ENCODE data around the gene KY. TPM values are rescaled to one million over a fixed set of nuclear protein-coding genes. Genes with fewer than 3 reads are reported as not detected.

KY gene
- total RNA-seq, 1 experiment from 2014 or later, result 1.5 TPM

DNA sequence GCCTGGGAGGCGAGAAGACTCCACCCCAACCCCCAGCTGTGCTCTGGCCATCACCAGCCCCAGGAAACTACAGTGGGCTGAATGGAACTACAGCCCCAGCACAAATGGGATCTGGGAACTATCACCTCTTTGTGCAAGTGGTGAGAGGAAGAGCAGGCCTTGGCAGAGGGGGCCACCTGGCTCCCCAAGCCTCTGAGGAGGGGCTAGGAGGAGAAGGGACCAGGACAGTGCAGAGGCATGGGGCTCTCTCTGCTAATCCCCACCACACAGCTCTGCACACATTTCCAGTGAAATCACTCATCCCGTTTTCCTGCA lies 31.6 kb downstream of the KY start:
- no peak for DNase-seq (ENCODE audit: low read depth)

DNA sequence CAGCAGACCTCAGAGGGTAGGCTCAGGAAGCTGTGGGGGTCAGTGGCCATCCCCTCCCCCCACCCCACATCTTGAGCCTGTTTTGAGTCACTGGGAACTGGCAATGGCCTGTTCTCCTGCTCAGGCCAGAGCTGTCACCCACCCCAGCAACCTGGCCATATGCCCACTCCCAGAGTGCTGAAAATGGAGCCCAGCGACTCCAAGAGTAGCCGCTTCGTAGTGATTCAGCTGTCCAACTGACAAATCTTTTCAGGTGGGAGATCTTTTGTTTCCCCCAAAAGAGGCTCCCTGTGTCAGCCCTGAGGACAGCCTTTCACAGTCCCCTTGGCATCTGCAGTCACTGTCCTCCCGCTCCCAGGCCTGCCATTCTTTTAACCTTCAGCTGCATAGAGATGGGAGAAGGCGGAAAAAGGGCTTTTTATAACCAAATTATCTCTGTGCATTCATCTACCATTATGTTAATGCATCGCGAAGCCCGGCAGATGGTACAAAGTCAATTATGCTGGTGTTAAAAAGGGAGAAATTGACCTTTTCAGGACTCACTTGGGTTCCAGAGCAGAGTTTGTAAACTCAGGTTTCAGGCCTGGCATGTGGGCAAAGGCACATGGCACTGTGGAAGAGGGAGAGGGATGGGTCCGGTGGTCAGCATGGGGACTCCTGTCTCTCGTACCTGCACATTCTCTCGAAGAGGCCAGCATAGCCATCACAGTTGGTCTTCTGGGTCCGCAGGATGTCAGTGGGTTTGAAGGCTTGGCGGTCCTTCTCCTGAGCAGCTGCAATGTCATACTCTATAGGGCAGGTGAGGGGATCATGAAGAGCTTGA lies 32.1 kb downstream of the KY start:
- DNase-seq (ENCODE audit: low read depth), result no peak

DNA sequence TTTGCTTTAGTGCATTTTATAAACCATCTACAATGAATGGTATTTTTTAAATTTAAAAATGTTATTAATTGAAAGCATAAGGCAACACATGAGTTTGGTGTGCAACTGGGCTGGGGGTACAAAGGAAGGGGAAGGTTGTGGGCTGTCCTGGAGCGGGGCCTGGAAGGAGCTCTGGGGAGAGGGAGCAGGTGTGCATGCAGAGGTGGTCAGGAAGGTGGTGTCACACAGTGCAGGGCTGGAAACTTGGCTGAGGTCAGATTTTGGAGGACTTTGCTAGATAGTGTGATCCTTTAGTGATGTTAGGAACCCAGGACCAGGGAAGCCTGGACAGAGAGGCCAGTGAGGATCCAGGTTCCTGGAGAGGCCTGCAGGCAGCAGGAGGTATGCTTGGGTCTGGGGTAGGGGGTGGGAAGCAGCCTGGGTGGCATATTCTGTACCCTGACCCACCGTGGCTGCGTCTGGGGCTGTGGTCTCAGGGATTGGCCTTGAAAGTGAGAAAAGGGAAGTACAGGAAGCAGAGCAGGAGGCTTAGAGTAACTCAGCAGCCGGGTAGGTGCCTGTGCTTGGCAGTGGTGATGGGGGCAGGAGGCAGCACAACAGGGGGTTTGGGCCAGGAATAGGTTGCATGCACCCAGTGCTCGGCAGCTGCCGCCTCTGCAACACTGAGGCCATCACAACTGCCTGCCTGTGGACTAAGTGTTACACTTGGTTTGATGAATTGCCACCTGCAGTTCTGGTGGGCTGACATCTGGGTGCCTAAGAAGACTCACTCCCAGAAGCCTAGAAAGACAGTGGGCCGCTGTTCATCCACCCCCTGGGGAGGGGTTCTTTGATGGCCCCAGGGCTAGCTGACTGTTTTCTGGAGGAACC lies 33.0 kb downstream of the KY start:
- DNase-seq (ENCODE audit: low read depth), result no peak

DNA sequence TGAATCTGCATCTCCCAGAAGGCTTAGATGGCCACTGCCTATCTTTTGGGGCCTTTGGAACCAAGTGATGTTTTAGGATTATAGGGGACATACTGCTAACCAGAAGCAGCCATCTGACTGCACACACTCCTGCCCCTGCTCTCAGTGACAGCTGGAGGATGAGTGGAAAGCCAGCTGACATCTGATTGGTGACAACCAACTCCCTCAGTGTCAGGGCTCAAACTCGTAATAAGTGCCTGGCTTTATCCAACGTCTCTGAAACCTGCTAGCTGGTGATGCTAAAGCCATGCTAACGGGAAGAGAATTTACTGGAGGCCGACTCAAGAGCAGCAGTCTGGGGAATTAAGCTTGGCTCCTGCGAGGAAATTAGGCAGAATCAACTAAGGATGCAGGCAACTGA lies 35.1 kb downstream of the KY start:
- DNase-seq (ENCODE audit: low read depth), result no peak

DNA sequence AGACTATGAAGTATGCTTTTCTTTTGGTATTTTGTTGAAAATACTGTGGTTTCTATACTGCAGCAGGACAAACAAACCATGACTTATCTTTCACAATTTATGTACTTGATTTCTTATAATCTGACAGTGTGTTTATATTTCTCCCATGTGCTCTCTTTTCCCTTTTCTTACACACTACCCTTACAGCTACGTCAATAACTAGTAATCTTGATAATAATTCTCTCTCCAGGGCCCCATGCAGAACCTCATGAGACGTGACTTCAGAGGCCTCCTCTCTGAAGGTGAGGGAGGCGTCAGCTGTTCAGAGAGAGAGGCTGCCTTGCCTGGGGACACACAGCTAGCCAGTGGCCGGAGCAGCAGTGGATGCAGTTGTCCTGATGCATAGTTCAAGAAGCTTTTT lies 35.9 kb downstream of the KY start:
- DNase-seq (ENCODE audit: low read depth), result no peak

DNA sequence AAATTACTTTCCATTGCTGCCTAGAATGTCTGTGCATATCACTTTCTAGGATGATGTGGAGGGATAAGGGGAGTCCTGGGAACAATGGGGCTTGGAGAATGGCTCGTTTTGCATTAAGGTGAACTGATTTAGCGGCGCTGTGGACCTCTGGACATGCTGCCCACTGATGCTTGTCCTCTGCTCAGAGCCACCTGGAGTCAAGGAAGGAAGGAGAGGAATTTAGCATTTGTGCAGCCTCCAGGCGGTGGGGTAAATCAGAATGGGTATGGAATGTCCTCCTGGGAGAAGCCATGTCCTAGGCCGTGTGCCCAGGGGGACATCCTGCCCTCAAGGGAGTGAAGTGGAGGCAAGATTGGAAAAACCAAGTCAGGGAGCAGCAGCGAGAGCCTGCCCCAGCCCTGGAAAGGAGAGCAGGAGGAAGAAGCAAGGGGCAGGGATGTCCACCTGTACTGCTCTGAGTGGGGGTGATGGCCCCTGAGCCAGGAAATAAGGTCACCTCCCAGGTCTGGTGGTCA lies 37.8 kb downstream of the KY start:
- no peak for DNase-seq (ENCODE audit: low read depth)

DNA sequence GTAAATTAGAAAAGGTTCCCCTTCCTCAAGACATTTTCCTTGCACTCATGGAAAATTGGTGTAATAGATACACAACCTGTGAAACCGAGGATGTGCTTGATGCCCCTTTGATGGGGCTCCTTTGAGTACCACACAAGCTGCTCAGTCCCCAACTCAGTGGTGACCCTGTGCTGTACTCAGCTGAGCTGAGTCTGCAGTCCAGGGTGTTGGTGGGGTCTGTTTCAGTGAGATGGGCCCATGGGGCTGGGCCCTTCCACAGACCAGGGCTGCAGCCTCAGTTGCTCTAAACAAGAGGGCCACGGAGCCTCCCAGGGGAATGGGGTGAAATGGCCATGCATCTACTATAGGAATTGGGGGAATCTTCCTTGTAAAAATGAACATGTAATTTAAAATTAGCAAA lies 39.3 kb downstream of the KY start:
- no peak for DNase-seq (ENCODE audit: low read depth)

DNA sequence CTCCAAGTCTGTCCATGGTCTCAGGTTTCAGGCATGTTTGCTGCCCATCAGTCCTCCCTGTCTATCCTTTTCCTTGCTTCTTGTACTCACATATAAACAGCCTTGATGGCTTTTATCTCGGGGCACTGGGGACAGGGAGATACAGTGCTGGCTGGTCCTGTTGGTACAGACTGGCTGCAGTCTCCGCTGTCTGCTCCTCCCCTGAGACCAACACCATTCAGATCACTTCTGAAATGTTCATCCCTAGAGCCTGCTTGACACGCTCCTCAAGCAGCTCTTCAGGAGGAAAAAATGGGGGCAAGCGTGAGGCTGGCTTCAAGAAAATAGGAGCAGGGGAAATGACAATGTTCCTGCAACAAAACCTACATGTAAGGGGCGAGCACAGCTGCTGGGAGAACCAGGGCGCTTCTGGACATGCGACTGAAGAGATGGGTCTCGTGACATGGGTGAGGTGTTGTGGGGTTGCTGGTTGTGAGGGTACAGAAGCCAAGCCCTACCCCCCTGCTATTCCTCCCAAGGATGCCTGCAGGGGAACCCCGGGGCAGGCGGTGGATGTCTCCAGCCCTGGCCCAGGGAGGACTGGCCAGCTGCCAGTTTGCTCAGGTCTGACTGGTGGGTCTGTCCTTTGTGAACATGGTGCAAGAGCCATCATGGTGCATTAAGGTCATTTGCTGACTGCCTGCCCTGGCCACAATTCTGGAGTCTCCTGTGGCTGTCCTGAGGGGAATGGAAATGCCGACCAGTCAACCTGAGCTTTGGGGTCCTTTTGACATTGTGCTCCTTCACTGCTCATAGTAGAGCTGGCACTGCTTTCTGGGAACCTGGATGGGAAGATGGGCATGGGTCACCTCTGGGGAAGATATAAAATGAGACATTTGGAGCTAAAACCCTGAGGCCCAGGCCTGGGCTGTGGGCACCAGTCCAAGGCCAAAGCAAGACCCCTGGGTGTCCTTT lies 40.1 kb downstream of the KY start:
- DNase-seq (ENCODE audit: low read depth), result no peak

DNA sequence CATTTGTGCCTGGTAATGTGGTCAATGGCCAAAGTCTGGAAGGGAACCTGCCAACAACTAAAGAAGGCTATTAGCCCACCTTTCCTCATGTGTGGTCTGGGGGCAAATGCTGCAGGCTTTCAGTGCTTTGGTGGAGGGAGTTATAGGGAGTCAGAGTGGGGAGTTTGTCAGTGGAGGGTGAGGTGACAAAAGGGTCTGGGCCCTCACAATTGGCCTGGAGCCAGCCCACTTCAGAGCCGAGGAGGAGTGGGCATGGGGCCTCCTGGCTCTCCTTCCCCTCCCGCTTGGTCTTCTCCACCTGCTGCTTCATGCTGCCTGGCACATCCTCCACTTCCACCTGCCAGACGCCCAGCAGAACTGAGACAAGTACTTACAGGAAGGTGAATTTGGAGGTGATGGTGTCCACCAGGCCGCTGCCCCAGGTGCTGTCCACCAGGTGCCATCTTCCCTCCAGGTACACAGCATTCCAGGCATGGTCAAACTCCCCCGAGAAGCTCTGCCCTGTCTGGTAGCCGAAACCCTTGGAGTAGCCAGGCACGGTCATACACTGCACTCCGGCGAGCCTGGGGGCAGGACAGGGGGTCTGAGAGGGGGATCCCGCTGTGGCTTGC lies 40.9 kb downstream of the KY start:
- no peak for DNase-seq (ENCODE audit: low read depth)

DNA sequence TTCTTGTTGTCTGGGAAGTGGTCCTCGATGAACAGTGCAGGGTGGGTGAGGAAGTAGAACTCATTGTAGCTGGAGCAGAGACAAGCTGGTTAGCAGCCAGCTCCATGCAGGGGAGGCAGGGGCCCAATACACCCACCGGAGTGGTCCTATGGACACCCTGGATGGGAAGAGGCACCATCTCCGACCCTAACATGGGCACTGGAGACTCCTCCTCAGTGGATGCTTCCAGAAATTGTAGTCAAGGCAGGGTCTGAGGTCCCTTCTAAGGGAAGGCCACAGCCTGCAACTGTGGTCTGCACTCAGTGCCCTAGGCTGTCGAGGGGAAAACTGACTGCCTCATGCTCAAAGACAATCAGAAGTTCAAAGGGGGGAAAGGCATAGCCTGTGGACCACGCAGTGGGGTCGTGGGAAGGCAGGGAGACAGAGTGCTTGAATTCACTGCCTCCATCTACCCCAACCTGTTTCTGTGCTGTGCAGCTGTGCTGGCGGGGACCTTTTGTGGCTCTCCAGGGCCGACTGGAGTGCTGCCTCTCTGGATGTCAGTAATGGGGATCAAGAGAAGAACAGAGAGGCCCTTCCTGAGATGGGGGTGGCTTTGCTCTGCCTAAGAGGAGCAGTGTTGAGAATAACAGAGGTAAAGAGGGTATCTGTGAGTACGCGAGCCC lies 41.9 kb downstream of the KY start:
- DNase-seq (ENCODE audit: low read depth), result no peak

DNA sequence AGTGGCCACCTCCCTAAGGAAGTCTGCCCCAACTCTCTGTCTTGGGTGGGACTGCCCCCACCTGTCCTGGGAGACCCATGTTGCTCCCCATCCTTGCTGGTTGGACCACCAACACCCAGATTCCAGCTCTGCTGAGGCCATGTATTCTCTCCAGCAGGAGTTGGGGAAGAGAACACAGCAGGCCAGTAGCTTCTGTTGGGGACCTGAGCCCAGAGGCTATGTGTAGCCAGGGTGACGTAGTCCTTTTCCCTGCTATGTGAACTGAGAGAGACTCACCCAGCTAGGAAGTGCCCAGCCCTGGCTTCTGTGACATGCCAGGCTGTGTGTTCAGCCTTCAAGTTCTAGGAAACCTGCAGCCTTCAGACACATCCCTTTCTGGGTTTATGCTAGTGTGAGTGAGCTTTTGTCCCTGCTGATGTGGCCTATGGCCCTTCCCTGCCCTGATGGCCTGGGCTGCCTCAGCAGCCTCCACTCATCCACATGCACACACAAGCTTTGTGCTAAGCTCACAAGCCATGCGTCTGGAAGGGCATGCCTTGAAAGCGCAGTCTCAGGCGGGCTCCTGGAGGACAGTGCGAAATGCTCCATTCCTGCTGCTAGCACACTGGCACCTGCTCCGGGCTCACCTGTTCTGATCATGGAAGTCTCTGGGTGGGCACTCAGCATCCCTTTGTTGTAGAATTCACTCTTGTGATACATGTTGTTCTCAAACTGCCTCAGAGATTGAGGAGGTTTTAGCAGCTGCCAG lies 42.6 kb downstream of the KY start:
- no peak for DNase-seq (ENCODE audit: low read depth)

DNA sequence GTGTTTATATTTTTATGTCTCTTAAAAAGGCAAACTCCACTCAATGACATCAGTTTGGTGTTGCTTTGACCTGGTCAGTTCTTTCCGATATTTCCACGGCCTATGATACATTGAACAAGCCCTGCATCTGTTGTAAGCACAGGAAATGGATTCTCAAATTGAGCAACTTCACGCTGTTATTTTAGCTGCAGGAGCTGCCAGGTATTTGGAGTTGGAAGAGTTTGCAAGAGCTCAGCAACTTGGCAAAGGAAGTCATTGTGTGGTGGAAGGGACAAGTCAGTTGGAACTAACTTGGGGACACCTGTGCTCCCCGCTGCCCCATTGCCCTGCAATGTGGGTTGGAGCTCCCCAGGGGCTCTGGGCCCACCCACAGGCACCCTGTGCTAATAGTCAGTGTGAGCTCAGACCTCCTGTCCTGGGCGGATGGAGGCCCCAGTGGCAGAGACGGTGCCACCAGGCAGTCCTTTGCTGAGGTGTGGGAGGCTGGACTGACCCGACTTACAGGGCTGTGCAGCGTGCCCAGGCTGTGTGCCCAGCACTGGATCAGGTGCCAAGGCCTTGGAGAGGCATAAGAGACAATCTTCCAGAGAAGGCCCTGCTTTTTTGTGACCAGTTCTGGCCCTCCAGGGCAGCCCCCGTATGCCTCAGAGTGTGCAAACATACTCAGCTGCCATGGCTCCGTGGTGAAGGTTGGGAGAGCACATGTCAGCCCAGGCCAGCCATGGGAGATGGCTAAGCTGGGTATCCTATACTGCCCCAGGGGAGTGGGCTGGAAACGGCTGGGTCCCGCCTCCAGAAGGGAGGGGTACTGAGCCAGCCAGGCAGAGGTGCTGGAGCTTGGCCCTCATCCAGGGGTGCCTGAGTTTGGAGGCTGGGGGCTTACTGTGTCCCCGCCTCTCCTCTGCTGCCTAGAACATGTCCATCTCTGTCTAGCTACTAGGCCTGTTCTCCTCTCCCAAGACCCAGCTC lies 43.5 kb downstream of the KY start:
- no peak for DNase-seq (ENCODE audit: low read depth)

DNA sequence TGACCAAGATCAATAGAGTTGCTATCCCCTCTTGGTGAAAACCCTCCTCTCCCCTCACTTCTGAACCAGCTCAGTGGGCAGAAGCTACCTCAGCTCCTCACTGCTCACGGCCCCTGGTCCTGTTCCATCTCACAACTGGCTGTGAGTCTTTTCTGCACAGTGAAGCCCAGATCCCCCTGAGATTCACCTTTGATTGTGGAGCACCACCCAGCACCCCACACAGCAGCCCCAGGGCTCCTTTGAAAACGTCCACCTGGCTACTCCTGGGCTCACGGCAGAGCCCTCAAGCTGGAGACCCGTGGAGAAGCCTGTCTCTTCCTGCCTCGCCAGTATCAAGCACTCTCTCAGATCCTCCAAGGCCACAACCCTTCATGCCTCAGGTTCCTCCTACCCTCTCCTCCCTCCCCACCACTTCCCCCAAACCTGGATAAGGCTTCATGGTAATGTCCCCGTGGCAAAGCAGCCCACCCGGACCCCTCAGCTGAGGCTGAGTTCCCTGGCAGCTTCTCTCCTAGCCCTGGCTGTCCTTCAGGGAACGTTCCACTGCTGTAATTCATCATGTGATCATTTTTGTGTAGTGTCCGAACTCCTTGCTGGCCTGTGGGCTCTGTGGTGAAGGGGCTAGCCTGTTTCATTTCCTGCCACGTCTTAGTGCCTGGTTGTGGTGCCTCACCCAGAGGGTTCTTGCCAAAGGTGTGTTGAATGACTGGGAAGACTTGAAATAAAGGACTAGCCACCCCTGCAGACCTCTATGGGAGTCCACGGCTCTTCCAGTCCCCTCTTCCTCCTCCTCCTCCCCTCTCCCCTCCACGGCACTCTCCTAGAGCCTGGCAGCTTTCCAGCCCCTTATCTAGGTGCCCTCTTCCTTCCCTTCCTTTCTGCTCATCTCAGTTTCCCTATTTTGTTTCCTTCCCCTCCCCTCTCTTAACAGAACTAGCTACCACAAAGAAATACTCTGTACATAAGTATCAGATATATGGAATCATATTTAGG lies 44.5 kb downstream of the KY start:
- DNase-seq (ENCODE audit: low read depth), result no peak

DNA sequence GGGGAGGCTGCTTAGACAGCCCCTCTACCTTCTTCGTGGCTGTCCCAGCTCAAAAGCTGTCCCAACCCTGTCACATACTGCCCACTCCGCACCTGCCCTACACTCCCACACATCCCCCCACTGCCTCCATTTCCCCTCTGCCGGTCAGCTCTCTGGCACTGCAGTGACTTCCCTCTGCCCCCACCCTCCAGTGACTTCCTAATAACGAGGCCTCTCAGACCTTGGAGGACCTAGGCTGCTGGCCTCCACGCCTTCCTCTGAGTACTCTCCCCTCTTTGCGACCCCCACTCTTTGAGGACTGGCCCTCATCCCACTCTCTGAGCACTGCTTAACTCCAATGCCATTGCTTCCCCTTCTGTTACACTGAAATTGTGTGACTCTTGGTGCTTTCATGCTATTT lies 45.3 kb downstream of the KY start:
- DNase-seq (ENCODE audit: low read depth), result no peak

DNA sequence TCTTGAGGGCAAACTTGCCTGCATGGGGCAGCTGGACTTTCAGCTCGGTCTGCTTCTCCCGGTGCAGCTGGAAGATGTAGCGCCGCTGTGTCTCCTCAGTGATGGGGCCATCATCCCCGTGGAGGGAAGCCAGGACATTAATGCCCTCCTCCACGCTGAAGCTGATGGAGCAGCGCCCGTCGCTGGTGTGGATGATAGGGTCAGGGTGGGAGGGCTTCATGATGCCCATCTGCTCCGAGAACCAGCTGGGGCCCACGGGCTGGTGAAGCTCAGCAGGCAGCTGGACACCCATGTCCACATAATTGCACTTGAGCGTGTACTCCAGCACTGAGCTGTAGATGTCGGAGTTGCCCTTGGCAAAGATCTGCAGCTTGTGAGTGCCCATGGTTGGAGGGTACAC lies 46.9 kb downstream of the KY start:
- no peak for DNase-seq (ENCODE audit: low read depth)

DNA sequence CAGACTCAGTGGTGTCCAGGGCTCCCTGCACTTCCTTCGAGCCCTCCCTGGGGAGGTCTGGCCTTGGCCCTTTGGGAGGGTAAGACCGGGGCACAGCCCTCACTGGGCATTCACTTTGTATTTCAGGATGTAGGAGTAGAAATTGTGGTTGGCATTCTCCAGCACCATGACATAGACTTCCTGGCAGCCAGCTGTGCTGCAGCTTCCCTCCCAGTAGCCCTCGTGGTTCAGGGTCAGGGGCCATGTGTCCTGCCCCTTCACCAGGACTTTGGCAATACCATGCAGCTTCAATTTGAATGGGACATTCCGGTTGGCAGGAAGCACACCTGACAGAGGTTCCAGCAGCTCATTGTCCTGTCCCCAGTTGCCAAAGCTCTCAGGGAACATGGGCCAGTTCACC lies 47.3 kb downstream of the KY start:
- DNase-seq (ENCODE audit: low read depth), result no peak

DNA sequence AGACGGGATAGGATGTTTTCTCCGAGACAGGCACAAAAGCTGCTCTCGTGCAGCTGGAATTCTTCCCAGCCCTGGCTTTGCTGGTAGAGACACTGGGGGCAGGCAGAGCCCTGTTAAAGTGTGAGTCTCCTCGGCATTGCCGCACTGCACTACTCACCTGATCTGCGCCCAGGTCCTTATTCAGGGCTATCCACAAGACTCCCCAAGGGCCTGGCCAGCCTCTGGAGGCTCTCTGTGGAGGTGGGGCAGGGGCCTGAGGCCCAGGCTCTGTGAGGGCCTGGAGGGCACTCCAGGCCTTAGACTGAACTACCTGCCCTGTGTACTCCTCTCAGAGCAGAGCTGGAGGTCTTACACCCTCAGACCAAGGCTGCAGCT lies 48.4 kb downstream of the KY start:
- no peak for DNase-seq (ENCODE audit: low read depth)

Data from Daoy (cell line).